ENCODE data around the gene TOP1. TPM values are rescaled to one million over a fixed set of nuclear protein-coding genes. Genes with fewer than 3 reads are reported as not detected.

Gene TOP1
- total RNA-seq, 2 experiments from 2014 or later = 37.6 to 41.7 TPM

- H3K4me1 Mint-ChIP-seq (ENCODE audit: low read depth) = peaks cover 31% of the 10 kb centered on the region
- no peaks in the 10 kb centered on the region for H3K27me3 Mint-ChIP-seq
- H3K4me1 ChIP-seq (ENCODE audit: insufficient read depth, low read length) = peaks cover 28% of the 10 kb centered on the region
- no peak overlapping the region for H3K27ac ChIP-seq (ENCODE audit: low read depth in 1 of 2, low read length in 2 of 2)
- ChIA-PET POLR2A (interaction anchor here (1.0 to 2.4 kb wide), 9 partner anchors 23 to 108 kb away, joined by 3 to 20 read pairs (median 5); partner anchors contain the start of gene TOP1), CTCF (interaction anchor here (0.7 to 3.2 kb wide), 22 partner anchors 9 to 348 kb away, joined by 3 to 19 read pairs (median 4); partner anchors contain the start of gene ZHX3)
- H3K36me3 ChIP-seq (ENCODE audit: insufficient read depth, low read length) = no peaks in the 10 kb centered on the region
- H3K9me3 Mint-ChIP-seq = no peaks in the 10 kb centered on the region
- ATAC-seq (ENCODE audit: poor library complexity) (peak; percentile 78), DNase-seq (peak in 6 of 14 experiments; percentile 12 to 71 (median 43))
- TF ChIP-seq, protein P1, sequence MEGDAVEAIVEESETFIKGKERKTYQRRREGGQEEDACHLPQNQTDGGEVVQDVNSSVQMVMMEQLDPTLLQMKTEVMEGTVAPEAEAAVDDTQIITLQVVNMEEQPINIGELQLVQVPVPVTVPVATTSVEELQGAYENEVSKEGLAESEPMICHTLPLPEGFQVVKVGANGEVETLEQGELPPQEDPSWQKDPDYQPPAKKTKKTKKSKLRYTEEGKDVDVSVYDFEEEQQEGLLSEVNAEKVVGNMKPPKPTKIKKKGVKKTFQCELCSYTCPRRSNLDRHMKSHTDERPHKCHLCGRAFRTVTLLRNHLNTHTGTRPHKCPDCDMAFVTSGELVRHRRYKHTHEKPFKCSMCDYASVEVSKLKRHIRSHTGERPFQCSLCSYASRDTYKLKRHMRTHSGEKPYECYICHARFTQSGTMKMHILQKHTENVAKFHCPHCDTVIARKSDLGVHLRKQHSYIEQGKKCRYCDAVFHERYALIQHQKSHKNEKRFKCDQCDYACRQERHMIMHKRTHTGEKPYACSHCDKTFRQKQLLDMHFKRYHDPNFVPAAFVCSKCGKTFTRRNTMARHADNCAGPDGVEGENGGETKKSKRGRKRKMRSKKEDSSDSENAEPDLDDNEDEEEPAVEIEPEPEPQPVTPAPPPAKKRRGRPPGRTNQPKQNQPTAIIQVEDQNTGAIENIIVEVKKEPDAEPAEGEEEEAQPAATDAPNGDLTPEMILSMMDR (IDR thresholded peaks at IDR 0.05) = no peak
- peak overlapping the region; percentile 13 for H3K4me3 Mint-ChIP-seq
- H3K27ac Mint-ChIP-seq = peak overlapping the region; percentile 32
- H3K36me3 Mint-ChIP-seq (ENCODE audit: low read depth) = no peaks in the 10 kb centered on the region
- no peaks in the 10 kb centered on the region for H3K9me3 ChIP-seq (ENCODE audit: control insufficient read depth in 1 of 2, insufficient read depth in 1 of 2, low read length in 2 of 2)
- intact Hi-C loops (cut with DNase I, micrococcal nuclease) = loop anchor here (2.0 to 5.0 kb wide), 2 partner anchors 57 to 86 kb away; no protein-coding TSS in a partner anchor
- H3K27me3 ChIP-seq (ENCODE audit: control insufficient read depth in 1 of 2, insufficient read depth in 2 of 2, low read length in 2 of 2) = no peaks in the 10 kb centered on the region
- no peak overlapping the region for H3K4me3 ChIP-seq (ENCODE audit: low read length)
These were observed 37.3 kb upstream of the TOP1 start for GRCh38 chr20:40991181-40991889.

GRCh38 chr20:40992349-40993113 is 36.1 kb upstream of the TOP1 start:
- no peak overlapping the region for H3K4me3 Mint-ChIP-seq
- Histone ChIP-seq H3K27me3 (ENCODE audit: control insufficient read depth in 1 of 2, insufficient read depth in 2 of 2, low read length in 2 of 2) (no peaks in the 10 kb centered on the region), H3K36me3 (ENCODE audit: insufficient read depth, low read length) (no peaks in the 10 kb centered on the region), H3K27ac (ENCODE audit: low read depth in 1 of 2, low read length in 2 of 2) (no peak overlapping the region), H3K4me1 (ENCODE audit: insufficient read depth, low read length) (peaks cover 18% of the 10 kb centered on the region), H3K4me3 (ENCODE audit: low read length) (no peak overlapping the region), H3K9me3 (ENCODE audit: control insufficient read depth in 1 of 2, insufficient read depth in 1 of 2, low read length in 2 of 2) (no peaks in the 10 kb centered on the region)
- intact Hi-C loops (cut with DNase I, micrococcal nuclease) = loop anchor here in 1 of 2 experiments (5.0 kb wide), 1 partner anchor 85 kb away; no protein-coding TSS in a partner anchor
- ChIA-PET CTCF (interaction anchor here (0.7 to 3.2 kb wide), 4 partner anchors 10 to 103 kb away, joined by 3 to 19 read pairs (median 4); no protein-coding TSS in a partner anchor), POLR2A (interaction anchor here (0.6 kb wide), 1 partner anchor 164 kb away, joined by 3 read pairs; no protein-coding TSS in a partner anchor)
- no peaks in the 10 kb centered on the region for H3K27me3 Mint-ChIP-seq
- ATAC-seq (ENCODE audit: poor library complexity) (no peak), DNase-seq (no peak)
- no peaks in the 10 kb centered on the region for H3K36me3 Mint-ChIP-seq (ENCODE audit: low read depth)
- TF ChIP-seq, protein P1 (IDR thresholded peaks at IDR 0.05) = no peak
- no peak overlapping the region for H3K27ac Mint-ChIP-seq
- no peaks in the 10 kb centered on the region for H3K9me3 Mint-ChIP-seq
- H3K4me1 Mint-ChIP-seq (ENCODE audit: low read depth) = peaks cover 20% of the 10 kb centered on the region

- no peak for ATAC-seq (ENCODE audit: poor library complexity)
- H3K27me3 Mint-ChIP-seq = no peaks in the 10 kb centered on the region
- DNase-seq = no peak
- H3K4me3 Mint-ChIP-seq = no peak overlapping the region
- intact Hi-C loops (cut with DNase I, micrococcal nuclease) = loop anchor here in 1 of 2 experiments (5.0 kb wide), 1 partner anchor 83 kb away; no protein-coding TSS in a partner anchor
- ChIA-PET POLR2A (no interaction called here), CTCF (no interaction called here)
- Histone ChIP-seq H3K27ac (ENCODE audit: low read depth in 1 of 2, low read length in 2 of 2) (no peak overlapping the region), H3K9me3 (ENCODE audit: control insufficient read depth in 1 of 2, insufficient read depth in 1 of 2, low read length in 2 of 2) (no peaks in the 10 kb centered on the region), H3K27me3 (ENCODE audit: control insufficient read depth in 1 of 2, insufficient read depth in 2 of 2, low read length in 2 of 2) (no peaks in the 10 kb centered on the region), H3K36me3 (ENCODE audit: insufficient read depth, low read length) (no peaks in the 10 kb centered on the region), H3K4me3 (ENCODE audit: low read length) (no peak overlapping the region), H3K4me1 (ENCODE audit: insufficient read depth, low read length) (peaks cover 18% of the 10 kb centered on the region)
- no peaks in the 10 kb centered on the region for H3K36me3 Mint-ChIP-seq (ENCODE audit: low read depth)
- TF ChIP-seq, protein P1 (IDR thresholded peaks at IDR 0.05) = no peak
- H3K4me1 Mint-ChIP-seq (ENCODE audit: low read depth) = peaks cover 18% of the 10 kb centered on the region
- H3K9me3 Mint-ChIP-seq = no peaks in the 10 kb centered on the region
- H3K27ac Mint-ChIP-seq = no peak overlapping the region
These were observed 34.7 kb upstream of the TOP1 start for GRCh38 chr20:40993794-40994540.
